Tongue (tissue), 2 donors: ENCODE measurements around the gene ZNF785. TPM values are rescaled to one million over a fixed set of nuclear protein-coding genes. Genes with fewer than 3 reads are reported as not detected.
"Not testable (repeated sequence)": the region's sequence is repeated elsewhere in the genome, so short reads cannot be mapped to it uniquely, and the experiment has no call there.

Source experiments
- DNase-seq: peaks from one replicate; pipeline ENCODE4 v3.0.0-alpha.2; 2015
- total RNA-seq: library from RNA; depleted of rRNA; stranded (reverse); fragments of >200 nt; gene quantifications from one replicate; pipeline ENCODE4 v1.2.3, GENCODE V29; 2014

The ZNF785 gene
- total RNA-seq, 1 donor from 2014 or later, result 12.1 TPM

- DNase-seq, result peak; percentile 65
Observed at GRCh38 chr16:30602616-30603277, 17.2 kb upstream of the ZNF785 start.

- no peak for DNase-seq
Observed at GRCh38 chr16:30601966-30602365, 16.5 kb upstream of the ZNF785 start.

GRCh38 chr16:30600929-30601328 lies 15.4 kb upstream of the ZNF785 start:
- DNase-seq, result no peak

- DNase-seq, result no peak
Observed at GRCh38 chr16:30600215-30600614, 14.7 kb upstream of the ZNF785 start.

GRCh38 chr16:30592871-30593270 lies 7.4 kb upstream of the ZNF785 start:
- no peak for DNase-seq

GRCh38 chr16:30590869-30591268 lies 5.4 kb upstream of the ZNF785 start:
- not testable (repeated sequence) for DNase-seq

GRCh38 chr16:30589582-30589981 lies 4.1 kb upstream of the ZNF785 start:
- not testable (repeated sequence) for DNase-seq

GRCh38 chr16:30588651-30589050 lies 3.2 kb upstream of the ZNF785 start:
- DNase-seq, result no peak

GRCh38 chr16:30585022-30585399 lies 486 bp downstream of the ZNF785 start:
- no peak for DNase-seq

- no peak for DNase-seq
Observed at GRCh38 chr16:30582611-30583340, 2.7 kb downstream of the ZNF785 start.

GRCh38 chr16:30581457-30581856 lies 4.0 kb downstream of the ZNF785 start:
- no peak for DNase-seq

- DNase-seq, result no peak
Observed at GRCh38 chr16:30574678-30575077, 10.8 kb downstream of the ZNF785 start.

- peak; percentile 99 for DNase-seq
Observed at GRCh38 chr16:30571445-30572322, 13.8 kb downstream of the ZNF785 start, which contains the start of gene ZNF688. Gene ZNF688, minus strand, starts transcription at chr16:30571714. Its CDS starts 85 bp downstream, at chr16:30571629.

GRCh38 chr16:30570636-30571444 lies 14.7 kb downstream of the ZNF785 start:
- DNase-seq, result peak; percentile 68

- no peak for DNase-seq
Observed at GRCh38 chr16:30569746-30570635, 15.5 kb downstream of the ZNF785 start.

- no peak for DNase-seq
Observed at GRCh38 chr16:30569281-30569680, 16.2 kb downstream of the ZNF785 start.

GRCh38 chr16:30567991-30568638 lies 17.4 kb downstream of the ZNF785 start:
- DNase-seq, result no peak

- DNase-seq, result no peak
Observed at GRCh38 chr16:30567160-30567990, 18.1 kb downstream of the ZNF785 start.

GRCh38 chr16:30566531-30566930 lies 19.0 kb downstream of the ZNF785 start:
- no peak for DNase-seq
